Measurements from ENCODE around the gene EXOC4. TPM values are rescaled to one million over a fixed set of nuclear protein-coding genes. Genes with fewer than 3 reads are reported as not detected.

Gene EXOC4
- total and polyA plus RNA-seq, 2 donors (not counting 1 experiment from before 2014, with no cell fraction given), result 79.6 to 158 TPM

DNA sequence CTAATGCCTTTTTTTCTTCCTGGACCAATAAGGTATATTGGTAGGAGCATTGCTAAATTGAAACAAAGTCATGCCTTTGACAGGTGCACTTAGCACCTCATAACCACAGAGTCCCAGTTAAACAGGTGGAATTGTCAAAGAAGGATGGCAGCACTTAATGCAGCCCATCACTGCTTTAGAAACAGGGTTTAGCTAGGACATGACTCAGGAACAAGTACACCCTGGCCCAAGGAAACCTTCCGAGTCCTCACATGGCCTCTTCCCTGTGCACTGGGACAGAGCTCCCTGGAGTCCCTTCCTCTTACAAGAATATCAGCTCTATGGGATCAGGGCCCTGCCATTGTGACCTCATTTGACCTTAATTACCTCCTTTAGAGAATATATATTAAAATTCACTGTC is 382.7 kb downstream of the EXOC4 start:
- TF ChIP-seq EZH2 (IDR thresholded peaks at IDR 0.05; ENCODE audit: low read length, missing control alignments) (no peak), CTCF (conservative IDR thresholded peaks at IDR 0.05 in 1 of 2, IDR thresholded peaks at IDR 0.05 in 1 of 2; ENCODE audit: low read depth in 1 of 2, low read length in 2 of 2) (no peak)
- Histone ChIP-seq H3K9ac (ENCODE audit: insufficient read depth, low read length) (no peak overlapping the region), H3K27ac (ENCODE audit: insufficient read depth, low read length) (no peak overlapping the region), H3K79me2 (ENCODE audit: control insufficient read depth, insufficient read depth, low read length) (no peaks in the 10 kb centered on the region), H2AFZ (ENCODE audit: low read length) (no peak overlapping the region), H4K20me1 (ENCODE audit: control insufficient read depth, extremely low read depth, insufficient read depth, low read length) (no peaks in the 10 kb centered on the region), H3K4me3 (replicated peaks in 1 of 4; ENCODE audit: control extremely low read depth in 1 of 4, insufficient read depth in 1 of 4, low read depth in 3 of 4, low read length in 4 of 4) (no peak overlapping the region), H3K9me3 (ENCODE audit: control insufficient read depth, insufficient read depth, low read depth, low read length) (no peaks in the 10 kb centered on the region), H3K4me2 (ENCODE audit: extremely low read depth, insufficient read depth, low read length) (no peak overlapping the region), H3K4me1 (ENCODE audit: control insufficient read depth, extremely low read depth, insufficient read depth, low read length) (no peaks in the 10 kb centered on the region), H3K27me3 (ENCODE audit: control insufficient read depth, insufficient read depth, low read length) (no peaks in the 10 kb centered on the region), H3K36me3 (ENCODE audit: control insufficient read depth, insufficient read depth, low read length) (no peaks in the 10 kb centered on the region)
- DNase-seq (ENCODE audit: low read depth in 2 of 2), result no peak

GRCh38 chr7:133638857-133639256 is 386.0 kb downstream of the EXOC4 start:
- Histone ChIP-seq H3K27me3 (ENCODE audit: control insufficient read depth, insufficient read depth, low read length) (no peaks in the 10 kb centered on the region), H3K27ac (ENCODE audit: insufficient read depth, low read length) (no peak overlapping the region), H4K20me1 (ENCODE audit: control insufficient read depth, extremely low read depth, insufficient read depth, low read length) (no peaks in the 10 kb centered on the region), H3K36me3 (ENCODE audit: control insufficient read depth, insufficient read depth, low read length) (no peaks in the 10 kb centered on the region), H3K4me2 (ENCODE audit: extremely low read depth, insufficient read depth, low read length) (no peak overlapping the region), H3K9ac (ENCODE audit: insufficient read depth, low read length) (no peak overlapping the region), H3K9me3 (ENCODE audit: control insufficient read depth, insufficient read depth, low read depth, low read length) (no peaks in the 10 kb centered on the region), H3K79me2 (ENCODE audit: control insufficient read depth, insufficient read depth, low read length) (no peaks in the 10 kb centered on the region), H2AFZ (ENCODE audit: low read length) (no peak overlapping the region), H3K4me1 (ENCODE audit: control insufficient read depth, extremely low read depth, insufficient read depth, low read length) (no peaks in the 10 kb centered on the region), H3K4me3 (replicated peaks in 1 of 4; ENCODE audit: control extremely low read depth in 1 of 4, insufficient read depth in 1 of 4, low read depth in 3 of 4, low read length in 4 of 4) (no peak overlapping the region)
- TF ChIP-seq CTCF (conservative IDR thresholded peaks at IDR 0.05 in 1 of 2, IDR thresholded peaks at IDR 0.05 in 1 of 2; ENCODE audit: low read depth in 1 of 2, low read length in 2 of 2), result no peak
- no peak for DNase-seq (ENCODE audit: low read depth in 2 of 2)

DNA sequence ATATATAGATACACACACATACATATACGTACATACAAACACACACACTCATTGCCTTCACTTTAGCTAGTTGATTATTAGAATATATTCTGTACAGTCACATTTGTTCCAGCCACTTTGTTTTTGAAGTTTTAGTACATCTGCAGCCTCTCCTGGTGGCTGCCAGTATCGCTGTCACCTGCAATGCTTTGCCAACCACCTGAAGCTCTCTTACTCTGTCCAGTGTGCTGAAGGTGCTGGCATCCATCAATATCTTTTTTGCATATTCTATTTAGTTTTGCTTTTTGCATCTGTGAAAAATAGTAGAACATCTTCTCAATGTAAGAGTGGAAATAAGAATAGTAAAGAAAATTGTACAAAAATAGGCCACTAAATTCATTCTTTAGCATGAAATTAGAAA is 388.6 kb downstream of the EXOC4 start:
- H3K36me3 ChIP-seq (ENCODE audit: control insufficient read depth, insufficient read depth, low read length), result no peaks in the 10 kb centered on the region
- H3K27ac ChIP-seq (ENCODE audit: insufficient read depth, low read length), result no peak overlapping the region
- peaks cover 3% of the 10 kb centered on the region for H3K4me1 ChIP-seq (ENCODE audit: control insufficient read depth, extremely low read depth, insufficient read depth, low read length)
- no peaks in the 10 kb centered on the region for H4K20me1 ChIP-seq (ENCODE audit: control insufficient read depth, extremely low read depth, insufficient read depth, low read length)
- no peak overlapping the region for H3K9ac ChIP-seq (ENCODE audit: insufficient read depth, low read length)
- no peak overlapping the region for H3K4me3 ChIP-seq (replicated peaks in 1 of 4; ENCODE audit: control extremely low read depth in 1 of 4, insufficient read depth in 1 of 4, low read depth in 3 of 4, low read length in 4 of 4)
- no peaks in the 10 kb centered on the region for H3K79me2 ChIP-seq (ENCODE audit: control insufficient read depth, insufficient read depth, low read length)
- H3K9me3 ChIP-seq (ENCODE audit: control insufficient read depth, insufficient read depth, low read depth, low read length), result no peaks in the 10 kb centered on the region
- DNase-seq (ENCODE audit: low read depth in 2 of 2), result no peak
- no peak for TF ChIP-seq CTCF (conservative IDR thresholded peaks at IDR 0.05 in 1 of 2, IDR thresholded peaks at IDR 0.05 in 1 of 2; ENCODE audit: low read depth in 1 of 2, low read length in 2 of 2)
- no peak for TF ChIP-seq EZH2 (IDR thresholded peaks at IDR 0.05; ENCODE audit: low read length, missing control alignments)
- H3K4me2 ChIP-seq (ENCODE audit: extremely low read depth, insufficient read depth, low read length), result no peak overlapping the region
- H3K27me3 ChIP-seq (ENCODE audit: control insufficient read depth, insufficient read depth, low read length), result no peaks in the 10 kb centered on the region
- no peak overlapping the region for H2AFZ ChIP-seq (ENCODE audit: low read length)

Data from fibroblast of lung (primary cell).